ENCODE data around the gene KRT83.
"Not testable (repeated sequence)": the region's sequence is repeated elsewhere in the genome, so short reads cannot be mapped to it uniquely, and the experiment has no call there.

The KRT83 gene

DNA sequence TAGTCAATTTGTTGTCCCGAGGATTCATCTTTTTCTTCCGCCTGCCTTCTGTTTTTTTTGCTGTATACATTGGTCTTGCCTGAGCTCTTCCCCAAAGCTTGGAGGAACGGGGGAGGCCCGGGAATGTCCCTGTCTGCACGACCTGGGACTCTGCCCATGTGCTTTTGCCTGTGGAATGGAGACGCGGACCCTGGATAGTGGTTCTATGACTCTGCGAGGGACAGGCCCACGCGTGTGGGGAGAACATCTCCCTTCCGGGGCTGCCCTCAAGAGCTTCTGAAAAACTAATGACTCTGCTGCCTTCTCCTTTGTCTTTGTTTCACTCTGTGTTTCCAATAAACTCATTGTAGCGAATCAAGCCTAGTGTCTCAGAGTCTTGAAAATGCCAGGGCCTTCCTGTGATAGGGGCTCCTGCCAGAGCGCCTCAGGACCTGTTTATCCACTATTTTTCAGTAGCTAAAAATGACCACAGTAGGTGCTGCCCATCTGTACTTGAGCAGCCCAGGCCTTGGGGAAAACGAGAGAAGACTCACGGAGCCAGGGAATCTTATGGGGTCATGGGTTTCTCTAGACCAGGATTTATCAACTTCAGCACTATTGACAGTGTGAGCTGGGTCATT is 12.3 kb downstream of the KRT83 start:
- DNase-seq (ENCODE audit: low read depth) = no peak

DNA sequence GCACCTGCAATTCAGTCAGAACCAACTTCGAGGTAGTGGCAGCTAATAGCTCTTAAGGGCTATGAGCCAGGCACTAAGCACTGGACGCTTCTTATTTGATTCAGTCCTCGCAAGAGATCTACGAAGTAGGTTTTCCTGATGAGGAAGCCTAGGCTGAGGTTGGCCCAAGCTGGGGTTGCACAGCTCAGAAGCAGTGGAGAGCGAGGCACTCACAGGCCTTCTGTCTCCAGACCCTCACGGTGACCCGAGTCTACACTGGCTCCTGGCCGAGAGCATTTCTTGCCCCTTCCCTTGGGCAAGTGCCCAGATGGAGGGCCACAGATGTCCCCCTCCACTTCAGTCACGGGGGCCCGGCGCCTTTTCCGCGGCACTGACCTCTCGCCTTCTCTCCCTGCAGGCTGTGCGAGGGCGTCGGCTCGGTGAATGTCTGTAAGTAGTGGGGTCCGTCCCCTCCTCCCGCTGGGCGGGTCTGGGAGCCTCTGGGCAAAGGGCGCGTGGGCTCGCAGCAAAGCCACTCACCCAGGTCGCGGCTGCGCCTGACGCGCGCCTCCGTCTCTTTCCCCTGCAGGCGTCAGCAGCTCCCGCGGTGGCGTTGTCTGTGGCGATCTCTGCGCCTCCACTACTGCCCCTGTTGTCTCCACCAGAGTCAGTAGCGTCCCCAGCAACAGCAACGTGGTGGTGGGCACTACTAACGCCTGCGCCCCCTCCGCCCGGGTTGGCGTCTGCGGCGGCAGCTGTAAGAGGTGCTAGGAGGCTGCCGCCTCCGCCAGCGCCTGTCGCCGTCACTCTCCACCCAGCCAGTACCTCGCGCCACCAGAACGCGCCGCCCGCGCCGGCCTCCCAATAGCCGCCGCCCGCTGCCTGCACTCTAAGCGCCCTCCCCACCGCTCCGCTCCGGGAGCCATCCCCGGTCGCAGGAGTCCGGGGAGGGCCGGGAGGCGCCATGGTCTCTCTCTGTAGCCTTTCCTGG is 13.1 kb downstream of the KRT83 start:
- DNase-seq (ENCODE audit: low read depth) = no peak

DNA sequence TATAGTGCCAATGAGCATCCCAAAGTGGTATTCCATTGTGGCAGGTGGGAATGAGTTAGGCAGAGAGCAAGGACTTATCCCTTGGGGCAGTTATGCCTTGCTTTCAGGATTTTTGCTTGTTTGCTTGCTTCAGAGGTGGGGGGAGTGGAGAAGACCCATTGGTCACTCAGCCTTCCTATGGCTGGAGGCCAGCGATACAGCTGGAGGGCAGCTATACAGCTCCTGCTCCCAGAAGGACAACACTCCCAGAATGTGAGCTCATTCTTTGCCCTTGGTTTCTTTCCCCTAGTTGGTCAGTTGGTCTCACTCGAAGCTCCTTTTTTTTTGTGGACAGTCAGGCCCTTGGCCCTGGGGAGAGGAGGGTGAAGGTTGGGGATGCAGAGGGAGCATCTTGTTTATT is 14.5 kb downstream of the KRT83 start:
- no peak for DNase-seq (ENCODE audit: low read depth)

DNA sequence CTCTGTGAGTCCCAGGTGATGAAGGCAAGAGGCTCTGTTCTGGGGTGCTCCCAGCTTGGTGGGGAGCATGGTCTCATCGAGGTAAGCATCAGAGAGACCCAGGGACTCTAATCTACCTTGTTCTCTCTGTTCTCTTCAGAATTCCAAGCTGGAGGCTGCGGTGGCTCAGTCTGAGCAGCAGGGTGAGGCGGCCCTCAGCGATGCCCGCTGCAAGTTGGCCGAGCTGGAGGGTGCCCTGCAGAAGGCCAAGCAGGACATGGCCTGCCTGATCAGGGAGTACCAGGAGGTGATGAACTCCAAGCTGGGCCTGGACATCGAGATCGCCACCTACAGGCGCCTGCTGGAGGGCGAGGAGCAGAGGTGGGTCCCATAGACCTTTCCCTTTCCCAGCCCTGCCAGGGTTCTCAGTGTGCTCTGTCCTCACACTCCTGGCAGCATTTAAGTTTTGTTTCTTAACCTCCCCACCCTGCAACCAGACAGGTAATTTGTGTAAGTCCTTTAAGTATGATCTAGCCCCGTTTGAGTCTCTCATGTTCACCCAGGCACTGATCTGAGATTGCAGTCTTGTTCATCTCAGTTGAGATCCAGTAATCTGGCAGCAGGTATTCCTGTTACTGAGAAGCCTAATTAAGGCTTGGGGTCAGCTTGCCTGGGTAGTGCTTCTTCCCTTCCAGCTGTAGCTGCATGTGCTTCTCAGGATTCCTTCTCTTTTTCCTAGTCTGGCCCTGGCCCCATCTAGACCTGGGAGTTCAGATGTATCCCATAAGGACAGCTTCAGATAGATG is 15.1 kb downstream of the KRT83 start:
- no peak for DNase-seq (ENCODE audit: low read depth)

DNA sequence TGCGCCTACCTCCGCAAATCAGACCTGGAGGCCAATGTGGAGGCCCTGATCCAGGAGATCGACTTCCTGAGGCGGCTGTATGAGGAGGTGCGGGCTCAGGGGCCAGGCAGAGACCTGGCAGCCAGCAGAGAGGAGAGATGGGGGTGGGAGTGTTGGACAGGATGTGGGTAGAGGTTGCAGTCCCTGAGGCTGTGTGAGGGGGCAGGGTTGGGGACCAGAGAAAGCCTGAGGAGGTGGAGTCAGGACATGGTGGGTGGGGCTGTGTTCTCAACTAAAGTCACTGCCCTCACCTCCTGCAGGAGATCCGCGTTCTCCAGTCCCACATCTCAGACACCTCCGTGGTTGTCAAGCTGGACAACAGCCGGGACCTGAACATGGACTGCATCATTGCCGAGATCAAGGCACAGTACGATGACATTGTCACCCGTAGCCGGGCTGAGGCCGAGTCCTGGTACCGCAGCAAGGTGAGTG is 16.2 kb downstream of the KRT83 start:
- not testable (repeated sequence) for DNase-seq (ENCODE audit: low read depth)

DNA sequence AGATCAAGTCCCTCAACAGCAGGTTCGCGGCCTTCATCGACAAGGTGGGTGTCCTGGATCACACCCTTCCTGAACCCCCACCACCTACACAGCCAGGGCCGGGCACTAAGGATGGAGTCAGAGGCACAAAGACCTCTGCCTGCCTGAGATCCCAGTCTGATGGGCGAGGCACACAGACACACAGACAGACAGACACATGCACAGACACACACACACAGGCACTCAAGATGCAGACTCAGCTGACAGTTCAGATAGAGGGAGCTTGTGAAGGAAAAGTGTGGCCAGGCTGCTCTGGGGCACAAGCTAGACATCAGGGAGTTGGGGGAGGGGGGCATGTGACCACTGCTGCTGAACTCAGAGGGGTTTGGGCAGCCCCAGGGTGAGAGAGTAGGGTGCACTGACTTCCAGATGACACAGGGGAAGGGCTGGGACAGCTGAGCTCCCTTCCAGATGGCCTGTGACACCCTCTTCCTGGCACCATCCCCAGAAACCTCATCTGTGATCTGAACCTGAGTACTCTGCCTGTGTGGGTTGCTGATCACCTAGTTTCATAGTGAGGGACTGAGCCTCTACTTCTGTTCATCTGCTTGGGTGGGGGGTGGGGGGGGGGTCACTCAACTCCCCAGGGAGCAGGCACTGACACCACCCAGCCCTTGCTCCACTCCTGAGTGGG is 18.8 kb downstream of the KRT83 start:
- not testable (repeated sequence) for DNase-seq (ENCODE audit: low read depth)

DNA sequence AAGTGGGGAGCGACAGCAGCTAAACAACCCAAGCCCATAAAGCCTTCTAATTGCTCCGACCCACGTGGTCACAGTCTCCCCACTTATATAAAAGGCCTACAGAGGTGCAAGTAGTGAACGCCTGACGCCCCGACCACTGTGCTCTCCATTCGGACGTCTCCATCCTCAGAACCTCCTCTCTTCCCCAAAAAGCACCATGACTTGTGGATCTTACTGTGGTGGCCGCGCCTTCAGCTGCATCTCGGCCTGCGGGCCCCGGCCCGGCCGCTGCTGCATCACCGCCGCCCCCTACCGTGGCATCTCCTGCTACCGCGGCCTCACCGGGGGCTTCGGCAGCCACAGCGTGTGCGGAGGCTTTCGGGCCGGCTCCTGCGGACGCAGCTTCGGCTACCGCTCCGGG is 19.5 kb downstream of the KRT83 start:
- DNase-seq (ENCODE audit: low read depth) = not testable (repeated sequence)

DNA sequence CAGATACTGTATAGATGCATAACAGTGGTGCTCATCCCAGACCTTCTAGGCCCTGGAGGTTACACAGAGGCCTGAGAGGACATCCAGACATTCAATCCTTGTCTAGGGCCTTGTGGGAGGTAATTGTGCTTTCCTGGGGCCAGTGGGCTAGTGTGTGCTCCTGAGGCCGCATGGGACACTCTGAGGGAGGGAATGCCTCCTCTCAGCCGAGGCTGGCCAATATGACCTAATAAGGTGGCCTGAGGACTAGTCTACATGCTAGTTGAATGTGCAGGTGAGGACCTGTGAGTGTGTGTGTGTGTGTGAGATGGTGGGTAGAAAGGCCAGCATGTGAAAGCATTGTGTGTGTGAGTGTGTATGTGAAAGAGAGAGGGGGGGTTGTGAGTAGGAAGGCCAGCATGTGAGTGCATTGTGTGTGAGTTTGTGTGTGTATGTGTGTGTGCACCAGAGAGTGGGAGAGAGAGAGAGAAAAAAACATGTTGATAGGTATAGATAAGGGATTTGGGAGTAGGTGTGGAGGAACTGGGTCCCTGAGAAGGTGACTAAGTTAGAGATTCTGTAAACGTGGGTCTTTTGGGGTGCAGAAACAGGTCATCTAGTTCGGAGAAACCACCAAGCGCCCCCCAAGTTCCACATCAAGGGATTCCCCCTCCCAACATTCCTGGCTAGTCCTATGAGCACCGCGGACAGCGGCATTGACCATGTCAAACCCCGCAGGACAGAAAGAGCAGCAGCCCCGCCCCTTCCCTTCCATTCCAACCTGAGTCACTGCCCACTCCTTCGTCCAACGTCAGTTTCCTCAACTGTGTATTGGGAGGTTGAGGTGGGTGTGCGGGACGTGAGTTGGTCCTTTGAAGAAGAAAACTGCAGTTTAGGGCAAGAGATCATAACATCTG is 20.2 kb downstream of the KRT83 start:
- DNase-seq (ENCODE audit: low read depth) = no peak

DNA sequence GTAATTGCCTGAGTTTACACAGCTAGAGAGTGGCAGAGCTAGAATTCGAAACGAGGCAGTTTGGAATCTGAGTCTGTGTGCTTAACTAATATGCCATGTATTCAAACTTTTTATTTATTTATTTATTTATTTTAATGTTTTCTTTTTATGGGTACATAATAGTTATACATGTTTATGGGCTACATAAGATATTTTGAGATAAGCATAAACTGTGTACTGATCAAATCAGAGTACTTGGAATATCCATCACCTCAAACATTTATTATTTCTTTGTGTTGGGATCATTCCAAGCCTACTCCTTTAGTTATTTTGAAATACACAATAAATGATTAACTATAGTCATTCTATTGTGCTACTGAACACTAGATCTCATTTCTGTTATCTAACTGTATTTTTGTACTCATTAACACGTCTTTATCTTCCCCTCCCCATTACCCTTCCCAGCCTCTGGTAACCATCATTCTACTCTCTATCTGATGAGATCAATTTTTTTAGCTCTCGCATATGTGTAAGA is 22.5 kb downstream of the KRT83 start:
- DNase-seq (ENCODE audit: low read depth) = no peak

DNA sequence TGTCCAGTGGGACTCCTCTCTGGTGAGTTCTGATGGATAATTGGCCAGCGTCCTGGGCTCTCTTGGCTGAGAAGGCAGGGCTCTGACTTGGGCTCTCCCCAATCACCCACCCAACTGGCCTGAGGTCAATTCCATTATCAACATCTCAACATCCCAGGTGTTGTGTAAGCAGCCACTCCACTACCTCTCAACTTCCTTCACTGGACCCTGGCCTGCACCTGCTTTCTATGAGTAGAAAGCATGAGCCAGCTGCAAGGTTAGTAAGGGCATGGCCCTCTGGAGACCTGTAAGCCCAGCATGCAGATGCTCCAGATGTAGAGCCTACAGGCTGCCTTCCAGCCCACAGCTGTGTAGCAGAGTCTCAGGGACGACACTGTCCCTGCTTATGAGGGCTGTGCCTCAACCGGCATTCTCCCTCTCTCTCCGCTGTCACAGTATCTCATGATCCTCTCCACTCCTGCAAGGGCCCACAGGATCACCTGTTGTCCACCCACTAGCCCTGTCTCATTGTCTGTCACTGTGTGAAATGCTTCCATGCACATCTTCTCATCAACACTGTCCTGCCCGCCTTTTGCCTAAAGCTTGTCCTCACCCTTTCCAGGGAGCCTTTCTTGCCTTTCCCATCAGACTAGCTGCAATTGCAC is 24.5 kb downstream of the KRT83 start:
- DNase-seq (ENCODE audit: low read depth) = no peak

DNA sequence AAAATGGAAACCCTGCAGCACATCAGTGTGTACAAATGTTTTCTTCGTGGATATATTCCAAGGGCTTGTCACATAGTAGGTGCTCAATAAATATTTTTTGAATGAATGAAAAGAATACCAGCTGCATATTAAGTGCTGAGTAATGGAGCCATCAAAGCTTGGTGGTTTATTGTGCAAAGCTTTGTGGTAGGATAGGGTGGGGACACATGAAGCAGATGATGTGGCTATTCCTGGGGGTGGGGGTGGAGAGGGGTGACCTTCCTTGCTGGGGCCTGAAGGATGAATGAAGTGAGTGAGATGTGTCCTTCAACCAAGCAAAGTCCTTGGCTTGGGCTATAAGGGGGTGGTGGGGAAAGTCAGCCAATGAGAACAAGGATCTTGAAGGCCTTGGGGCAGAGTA is 25.5 kb downstream of the KRT83 start:
- no peak for DNase-seq (ENCODE audit: low read depth)

DNA sequence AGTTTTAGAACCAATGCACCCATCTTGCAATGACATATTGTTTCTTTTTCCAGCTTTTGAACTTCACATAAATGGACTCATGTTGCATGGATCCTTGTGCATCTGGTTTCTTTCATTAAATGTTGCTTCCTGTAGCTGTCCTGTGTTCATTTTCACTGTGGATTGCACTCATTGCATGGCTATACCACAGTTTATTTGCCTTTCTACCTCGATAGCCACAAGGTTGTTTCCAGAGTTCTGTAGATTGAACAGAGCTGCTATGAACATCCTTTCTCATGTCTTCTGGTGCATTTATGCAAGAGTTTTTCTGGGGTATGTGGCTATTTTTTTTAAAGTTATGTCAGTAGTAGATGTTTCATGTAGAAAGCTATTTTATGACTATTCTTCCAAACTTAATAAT is 26.4 kb downstream of the KRT83 start:
- no peak for DNase-seq (ENCODE audit: low read depth)

DNA sequence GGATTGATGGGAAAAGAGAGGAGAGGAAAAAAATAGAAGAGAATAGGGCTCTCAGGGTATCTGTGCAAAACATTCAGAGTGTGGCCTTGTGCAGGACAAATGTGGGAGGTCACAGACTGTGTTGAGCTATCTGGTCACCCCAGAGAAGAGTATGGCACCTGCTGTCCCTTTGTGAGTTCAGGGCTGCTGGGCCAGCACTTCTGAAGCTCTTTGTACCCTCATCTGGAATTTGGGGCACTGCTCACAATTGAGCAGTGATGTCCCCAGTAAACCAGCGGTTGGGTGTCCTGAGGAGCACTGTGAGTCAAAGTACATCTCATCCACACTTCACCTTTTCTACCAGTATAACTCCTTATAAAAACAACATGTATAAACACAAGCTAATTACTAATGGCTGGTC is 27.3 kb downstream of the KRT83 start:
- DNase-seq (ENCODE audit: low read depth) = no peak

DNA sequence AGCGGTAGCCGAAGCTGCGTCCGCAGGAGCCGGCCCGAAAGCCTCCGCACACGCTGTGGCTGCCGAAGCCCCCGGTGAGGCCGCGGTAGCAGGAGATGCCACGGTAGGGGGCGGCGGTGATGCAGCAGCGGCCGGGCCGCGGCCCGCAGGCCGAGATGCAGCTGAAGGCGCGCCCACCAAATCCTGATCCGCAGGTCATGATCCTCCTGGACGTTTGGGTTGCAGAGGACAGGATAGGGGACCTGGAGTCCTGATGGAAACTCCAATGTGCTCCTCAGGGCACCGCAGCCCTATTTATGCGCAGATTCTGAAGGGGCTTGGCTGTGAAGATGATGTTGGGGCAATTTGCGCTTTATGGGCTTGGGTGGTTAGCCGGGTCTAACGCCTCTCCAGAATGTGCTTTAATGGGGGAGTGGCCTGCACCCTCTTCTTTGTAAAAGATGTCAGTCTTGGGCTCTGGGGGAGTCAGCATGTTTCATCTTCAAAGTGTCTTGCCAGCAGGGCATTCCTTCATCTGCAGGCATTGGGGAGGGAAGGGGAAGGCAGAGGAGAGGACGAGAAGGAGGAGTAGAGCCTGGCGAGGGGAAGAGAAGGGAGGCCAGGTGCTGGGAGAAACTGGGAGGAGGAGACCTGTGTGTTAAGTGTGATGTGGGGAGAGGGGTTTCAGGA is 29.8 kb downstream of the KRT83 start, which contains the start of gene KRT81:
TSS of gene KRT81 (minus strand) at position 268 of the 669 bp plus-strand sequence. CDS start at position 199, 69 bp downstream.
- DNase-seq (ENCODE audit: low read depth) = no peak

DNA sequence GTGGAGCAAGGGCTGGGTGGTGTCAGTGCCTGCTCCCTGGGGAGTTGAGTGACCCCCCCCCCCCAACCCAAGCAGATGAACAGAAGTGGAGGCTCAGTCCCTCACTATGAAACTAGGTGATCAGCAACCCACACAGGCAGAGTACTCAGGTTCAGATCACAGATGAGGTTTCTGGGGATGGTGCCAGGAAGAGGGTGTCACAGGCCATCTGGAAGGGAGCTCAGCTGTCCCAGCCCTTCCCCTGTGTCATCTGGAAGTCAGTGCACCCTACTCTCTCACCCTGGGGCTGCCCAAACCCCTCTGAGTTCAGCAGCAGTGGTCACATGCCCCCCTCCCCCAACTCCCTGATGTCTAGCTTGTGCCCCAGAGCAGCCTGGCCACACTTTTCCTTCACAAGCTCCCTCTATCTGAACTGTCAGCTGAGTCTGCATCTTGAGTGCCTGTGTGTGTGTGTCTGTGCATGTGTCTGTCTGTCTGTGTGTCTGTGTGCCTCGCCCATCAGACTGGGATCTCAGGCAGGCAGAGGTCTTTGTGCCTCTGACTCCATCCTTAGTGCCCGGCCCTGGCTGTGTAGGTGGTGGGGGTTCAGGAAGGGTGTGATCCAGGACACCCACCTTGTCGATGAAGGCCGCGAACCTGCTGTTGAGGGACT is 30.6 kb downstream of the KRT83 start:
- DNase-seq (ENCODE audit: low read depth) = not testable (repeated sequence)

DNA sequence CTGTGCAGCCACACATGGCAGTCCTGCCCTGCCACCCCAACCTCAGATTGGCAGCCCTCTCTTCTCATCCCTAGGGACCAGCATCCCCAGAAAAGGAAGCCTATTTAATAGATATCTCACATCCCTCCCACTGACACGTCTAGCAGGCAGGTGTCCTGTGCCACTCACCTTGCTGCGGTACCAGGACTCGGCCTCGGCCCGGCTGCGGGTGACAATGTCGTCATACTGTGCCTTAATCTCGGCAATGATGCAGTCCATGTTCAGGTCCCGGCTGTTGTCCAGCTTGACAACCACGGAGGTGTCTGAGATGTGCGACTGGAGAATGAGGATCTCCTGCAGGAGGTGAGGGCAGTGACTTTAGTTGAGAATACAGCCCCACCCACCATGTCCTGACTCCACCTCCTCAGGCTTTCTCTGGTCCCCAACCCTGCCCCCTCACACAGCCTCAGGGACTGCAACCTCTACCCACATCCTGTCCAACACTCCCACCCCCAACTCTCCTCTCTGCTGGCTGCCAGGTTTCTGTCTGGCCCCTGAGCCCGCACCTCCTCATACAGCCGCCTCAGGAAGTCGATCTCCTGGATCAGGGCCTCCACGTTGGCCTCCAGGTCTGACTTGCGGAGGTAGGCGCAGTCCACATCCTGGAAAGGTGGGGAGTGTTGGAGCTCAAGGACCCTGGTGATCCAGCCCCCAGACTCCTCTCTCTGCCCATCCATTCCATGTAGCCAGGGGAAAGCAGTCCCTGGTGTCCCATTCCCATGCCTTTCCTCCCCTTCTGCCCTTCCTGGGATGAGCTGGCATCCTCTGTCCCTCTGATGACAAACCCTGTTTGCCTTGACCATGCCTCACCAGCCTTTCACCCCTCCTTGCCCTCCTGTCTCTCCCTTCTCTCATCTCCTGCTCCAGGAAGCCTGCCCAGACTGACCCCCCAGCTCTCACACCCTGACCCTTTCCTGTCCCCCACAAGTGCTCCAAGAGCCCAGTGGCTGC is 33.1 kb downstream of the KRT83 start:
- DNase-seq (ENCODE audit: low read depth) = not testable (repeated sequence)
